GM13976 (cell line): Measurements from ENCODE around the gene CNKSR1.
"Not testable (repeated sequence)": the region's sequence is repeated elsewhere in the genome, so short reads cannot be mapped to it uniquely, and the experiment has no call there.

ENCODE experiments used
- DNase-seq: peaks from one replicate; pipeline ENCODE4 v3.0.0; 2012; ENCODE audit warnings: low spot score
- in situ Hi-C: fragments of 300-500 bp; cut with MboI; formaldehyde crosslinking; loops from one replicate; pipeline ENCODE4 v1.12.0; 2022; ENCODE audit warnings: low sequenced_read_pairs, mixed read lengths, inconsistent platforms; ENCODE audit not compliant: unreplicated experiment
- TF ChIP-seq, protein P1 (sequence below): IDR thresholded peaks from 2 replicates; pipeline ENCODE4 v1.5.1; 2012; ENCODE audit warnings: borderline replicate concordance, mild to moderate bottlenecking; ENCODE audit not compliant: insufficient read depth; ENCODE audit errors: extremely low read depth, missing control alignments, control extremely low read depth

CNKSR1 gene

DNA sequence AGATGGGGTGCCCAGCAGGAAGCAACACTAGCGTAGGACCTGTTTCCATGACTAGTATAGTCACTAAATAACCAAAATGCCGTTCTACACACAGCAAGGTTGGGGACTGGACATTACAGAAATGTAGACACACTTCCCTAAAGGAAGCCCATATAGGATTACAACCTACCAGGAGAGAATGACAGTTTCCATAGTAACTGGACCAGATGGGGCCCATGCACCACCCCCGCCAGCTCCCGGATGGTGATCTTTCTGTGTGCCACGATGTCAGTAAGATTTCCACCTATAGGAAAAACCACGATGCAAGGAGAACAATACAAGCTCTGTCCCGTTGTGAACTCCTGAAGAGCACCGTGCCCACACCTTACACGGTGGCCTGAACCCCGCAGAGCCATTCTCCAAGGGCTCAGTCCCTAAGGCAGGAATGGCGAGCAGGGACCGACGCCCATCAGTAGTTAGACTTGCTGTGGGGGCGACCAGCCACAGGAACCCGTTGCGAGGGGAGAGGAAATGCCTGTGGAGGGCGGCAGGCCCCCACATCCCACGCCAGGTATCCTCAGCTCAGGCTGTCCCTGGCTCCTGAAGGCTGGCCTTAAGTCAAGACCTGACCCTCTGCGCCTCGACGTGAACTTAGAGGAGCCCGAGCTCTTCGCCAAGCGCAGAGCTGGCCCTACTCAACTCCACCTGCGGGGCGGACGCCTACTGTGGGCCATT is 43.1 kb downstream of the CNKSR1 start:
- TF ChIP-seq, protein P1, sequence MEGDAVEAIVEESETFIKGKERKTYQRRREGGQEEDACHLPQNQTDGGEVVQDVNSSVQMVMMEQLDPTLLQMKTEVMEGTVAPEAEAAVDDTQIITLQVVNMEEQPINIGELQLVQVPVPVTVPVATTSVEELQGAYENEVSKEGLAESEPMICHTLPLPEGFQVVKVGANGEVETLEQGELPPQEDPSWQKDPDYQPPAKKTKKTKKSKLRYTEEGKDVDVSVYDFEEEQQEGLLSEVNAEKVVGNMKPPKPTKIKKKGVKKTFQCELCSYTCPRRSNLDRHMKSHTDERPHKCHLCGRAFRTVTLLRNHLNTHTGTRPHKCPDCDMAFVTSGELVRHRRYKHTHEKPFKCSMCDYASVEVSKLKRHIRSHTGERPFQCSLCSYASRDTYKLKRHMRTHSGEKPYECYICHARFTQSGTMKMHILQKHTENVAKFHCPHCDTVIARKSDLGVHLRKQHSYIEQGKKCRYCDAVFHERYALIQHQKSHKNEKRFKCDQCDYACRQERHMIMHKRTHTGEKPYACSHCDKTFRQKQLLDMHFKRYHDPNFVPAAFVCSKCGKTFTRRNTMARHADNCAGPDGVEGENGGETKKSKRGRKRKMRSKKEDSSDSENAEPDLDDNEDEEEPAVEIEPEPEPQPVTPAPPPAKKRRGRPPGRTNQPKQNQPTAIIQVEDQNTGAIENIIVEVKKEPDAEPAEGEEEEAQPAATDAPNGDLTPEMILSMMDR, result no peak
- no peak for DNase-seq
- in situ Hi-C loops, result no loop called here

- in situ Hi-C loops, result no loop called here
- TF ChIP-seq, protein P1, result no peak
- no peak for DNase-seq
These were observed 43.8 kb downstream of the CNKSR1 start for GRCh38 chr1:26221094-26221493.

GRCh38 chr1:26224606-26225005 is 47.3 kb downstream of the CNKSR1 start:
- in situ Hi-C loops, result no loop called here
- TF ChIP-seq, protein P1, result no peak
- no peak for DNase-seq

DNA sequence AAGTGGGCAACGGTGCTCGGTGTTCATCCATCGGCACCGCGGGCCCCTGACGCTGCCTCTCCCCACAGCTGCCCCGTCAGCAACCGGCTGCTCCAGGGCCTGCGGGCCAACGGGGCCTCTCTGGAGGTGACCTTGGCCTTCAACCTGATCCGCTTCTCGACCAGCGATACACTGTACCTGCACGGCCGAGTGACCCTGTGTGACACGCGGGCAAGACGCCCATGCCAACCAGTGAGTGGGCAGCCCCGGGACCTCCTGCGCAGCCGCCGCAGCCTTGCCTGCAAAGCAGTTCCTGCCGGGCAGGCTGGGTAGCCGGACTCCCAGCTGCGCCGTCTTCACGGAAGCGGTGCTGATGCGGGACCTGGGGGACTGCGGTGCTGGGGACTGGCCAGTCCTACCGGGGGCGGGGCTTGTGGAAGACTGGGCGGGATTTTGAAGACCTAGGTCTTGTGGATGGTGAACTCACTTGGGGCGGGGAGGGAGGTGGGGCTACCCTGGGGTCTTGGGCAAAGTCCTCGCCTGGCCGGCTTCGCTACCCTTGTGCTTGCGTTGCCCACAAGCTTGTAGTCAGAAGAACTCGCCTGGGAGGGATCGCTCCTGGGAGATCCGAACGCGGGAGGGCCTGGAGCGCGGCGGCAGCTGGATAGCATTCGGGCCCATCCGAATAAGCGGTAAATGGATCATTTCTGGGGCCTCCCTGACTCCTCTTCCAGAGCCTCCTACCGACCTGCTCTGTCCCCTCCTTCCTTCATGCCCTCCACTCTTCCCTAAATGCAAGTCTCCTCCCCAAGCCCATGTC is 47.9 kb downstream of the CNKSR1 start:
- DNase-seq, result peak; percentile 62

DNA sequence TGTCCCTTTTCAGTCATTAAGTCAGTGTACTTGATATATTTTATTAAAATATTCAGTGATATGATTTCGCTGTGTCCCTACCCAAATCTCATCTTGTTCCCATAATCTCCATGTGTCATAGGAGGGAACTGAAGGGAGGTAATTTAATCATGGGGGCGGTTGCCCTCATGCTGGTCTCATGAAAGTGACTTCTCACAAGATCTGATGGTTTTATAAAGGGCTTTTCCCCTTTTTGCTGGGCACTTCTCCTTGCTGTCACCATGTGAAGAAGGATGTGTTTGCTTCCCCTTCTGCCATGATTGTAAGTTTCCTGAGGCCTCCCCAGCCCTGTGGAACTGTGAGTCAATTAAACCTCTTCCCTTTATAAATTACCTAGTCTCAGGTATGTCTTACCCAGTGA is 53.4 kb downstream of the CNKSR1 start:
- in situ Hi-C loops, result not testable (repeated sequence)

More for the DNA sequence above, 47.9 kb downstream of the CNKSR1 start:
- TF ChIP-seq, protein P1, result no peak
- in situ Hi-C loops, result no loop called here

DNA sequence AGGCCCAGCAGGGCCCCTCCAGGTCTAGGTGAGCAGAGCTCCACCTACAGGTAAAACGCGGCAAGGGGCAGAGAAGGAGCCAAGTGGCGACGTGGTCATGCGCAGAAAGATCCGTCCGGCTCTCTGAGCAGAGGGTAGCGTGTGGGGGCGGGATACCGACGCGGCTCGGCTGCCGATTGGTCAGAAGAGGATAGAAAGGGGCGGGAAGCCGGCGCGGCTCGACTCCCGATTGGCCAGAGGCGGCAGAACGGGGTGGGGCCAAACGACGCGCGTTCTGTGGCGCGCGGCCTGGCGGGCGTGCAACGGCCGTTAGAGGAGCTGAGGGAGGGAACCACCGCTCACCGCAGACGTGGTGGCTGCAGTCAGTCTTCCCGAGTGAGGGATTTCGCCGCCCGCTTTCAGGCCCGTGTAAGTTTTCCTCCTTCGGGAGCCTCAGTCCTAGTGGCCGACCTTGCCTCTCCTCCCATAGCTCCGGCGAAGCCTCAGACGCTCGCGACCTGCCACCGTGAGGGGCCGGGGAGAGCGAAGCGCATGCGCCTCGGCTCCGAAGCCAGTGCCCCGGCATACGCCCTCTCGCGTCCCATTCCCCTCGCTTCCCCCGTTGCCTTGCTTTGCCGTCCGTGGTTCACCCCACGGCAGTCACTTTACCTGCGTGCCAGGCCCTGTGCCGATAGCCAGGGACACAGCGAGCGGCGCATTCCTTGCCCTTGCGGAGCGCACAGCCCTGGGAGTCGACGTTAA is 56.8 kb downstream of the CNKSR1 start, which contains the start of gene CEP85:
Gene CEP85, plus strand, starts transcription at position 298 of the 741 bp plus-strand sequence. CDS start 5,584 bp downstream, outside the sequence.
- in situ Hi-C loops, result no loop called here
- peak; percentile 100 for DNase-seq
- TF ChIP-seq, protein P1, result peak; percentile 98

More for the DNA sequence above, 53.4 kb downstream of the CNKSR1 start:
- not testable (repeated sequence) for DNase-seq
